Bronchial epithelial cell (primary cell): ENCODE results near the gene FAM168A. TPM values are rescaled to one million over a fixed set of nuclear protein-coding genes. Genes with fewer than 3 reads are reported as not detected.

Source experiments
- DNase-seq: peaks from one replicate; pipeline ENCODE4 v3.0.0-alpha.2; 2010; ENCODE audit warnings: low read depth
- FAIRE-seq: peaks from 2 replicates; lab custom pipeline; 2011; peaks lifted over from hg19 to GRCh38; lab: Jason Lieb, UNC
- H3K27me3 ChIP-seq: 2 replicates; pipeline ENCODE4 v1.5.1; 2011; ENCODE audit warnings: low read length; ENCODE audit not compliant: control insufficient read depth, insufficient read depth
- H3K36me3 ChIP-seq: 2 replicates; pipeline ENCODE4 v1.5.1; 2011; ENCODE audit warnings: low read length; ENCODE audit not compliant: control insufficient read depth, insufficient read depth
- H3K4me3 ChIP-seq: 2 replicates; pipeline ENCODE4 v1.5.1; 2011; ENCODE audit warnings: mild to moderate bottlenecking, low read depth, low read length, control low read depth
- CTCF ChIP-seq: IDR thresholded peaks from 2 replicates; pipeline ENCODE4 v1.5.1; 2011; ENCODE audit warnings: mild to moderate bottlenecking, moderate library complexity, low read length, control low read depth, inconsistent platforms; ENCODE audit not compliant: insufficient read depth, severe bottlenecking
- total RNA-seq: library from RNA; depleted of rRNA; stranded (reverse); fragments of >200 nt; gene quantifications from 2 replicates; pipeline ENCODE4 v1.2.1, GENCODE V29; 2014

Gene FAM168A
- total RNA-seq, 1 donor from 2014 or later, result 4.7 TPM

- FAIRE-seq (no peak), DNase-seq (no peak)
- Histone ChIP-seq H3K27me3 (no peaks in the 10 kb centered on the region), H3K4me3 (no peak overlapping the region), H3K36me3 (peaks cover 21% of the 10 kb centered on the region)
- no peak for TF ChIP-seq CTCF
Measured at GRCh38 chr11:73392108-73393010, 205.6 kb downstream of the FAM168A start.

GRCh38 chr11:73391665-73392064, 206.2 kb downstream of the FAM168A start:
- H3K4me3 ChIP-seq, result no peak overlapping the region
- H3K27me3 ChIP-seq, result no peaks in the 10 kb centered on the region
- FAIRE-seq, result no peak
- no peak for TF ChIP-seq CTCF
- H3K36me3 ChIP-seq, result peaks cover 20% of the 10 kb centered on the region
- DNase-seq, result peak; percentile 10

GRCh38 chr11:73390601-73391565, 207.0 kb downstream of the FAM168A start:
- Histone ChIP-seq H3K4me3 (no peak overlapping the region), H3K36me3 (peaks cover 20% of the 10 kb centered on the region), H3K27me3 (no peaks in the 10 kb centered on the region)
- DNase-seq (no peak), FAIRE-seq (no peak)
- no peak for TF ChIP-seq CTCF

- no peaks in the 10 kb centered on the region for H3K27me3 ChIP-seq
- FAIRE-seq, result no peak
Measured at GRCh38 chr11:73389916-73390315, 208.0 kb downstream of the FAM168A start.

GRCh38 chr11:73389134-73389525, 208.8 kb downstream of the FAM168A start:
- no peak for TF ChIP-seq CTCF
- no peak overlapping the region for H3K4me3 ChIP-seq
- no peaks in the 10 kb centered on the region for H3K27me3 ChIP-seq
- DNase-seq (no peak), FAIRE-seq (no peak)
- peaks cover 10% of the 10 kb centered on the region for H3K36me3 ChIP-seq

More at GRCh38 chr11:73389916-73390315, 208.0 kb downstream of the FAM168A start:
- Histone ChIP-seq H3K4me3 (no peak overlapping the region), H3K36me3 (peaks cover 13% of the 10 kb centered on the region)
- DNase-seq, result no peak
- TF ChIP-seq CTCF, result no peak
